ENCODE data around the gene DGKB. TPM values are rescaled to one million over a fixed set of nuclear protein-coding genes. Genes with fewer than 3 reads are reported as not detected.

Gene DGKB
- total and polyA plus RNA-seq, 2 of the 8 experiments (the other 6 are each of a cell fraction or from before 2014, with no cell fraction given) = 1.9 to 2.6 TPM

- no peak for TF ChIP-seq ASH2L (IDR thresholded peaks at IDR 0.05; ENCODE audit: low read length)
- TF ChIP-seq CREB1 (IDR thresholded peaks at IDR 0.05) = no peak
- TF ChIP-seq JUND (IDR thresholded peaks at IDR 0.05; ENCODE audit: low read length) = no peak
- no peak for TF ChIP-seq SP1 (IDR thresholded peaks at IDR 0.05; ENCODE audit: low read depth, low read length)
- TF ChIP-seq TBP (IDR thresholded peaks at IDR 0.05; ENCODE audit: low read depth, low read length) = no peak
- no peak for TF ChIP-seq KDM5A (IDR thresholded peaks at IDR 0.05; ENCODE audit: low read length)
- no peak for TF ChIP-seq EGR1 (IDR thresholded peaks at IDR 0.05; ENCODE audit: borderline replicate concordance, low read depth, low read length)
Observed at GRCh38 chr7:14229047-14229446, 673.5 kb downstream of the DGKB start (continued).

Data from H1 (cell line).